ENCODE data around the gene GOLT1A.

Gene GOLT1A

DNA sequence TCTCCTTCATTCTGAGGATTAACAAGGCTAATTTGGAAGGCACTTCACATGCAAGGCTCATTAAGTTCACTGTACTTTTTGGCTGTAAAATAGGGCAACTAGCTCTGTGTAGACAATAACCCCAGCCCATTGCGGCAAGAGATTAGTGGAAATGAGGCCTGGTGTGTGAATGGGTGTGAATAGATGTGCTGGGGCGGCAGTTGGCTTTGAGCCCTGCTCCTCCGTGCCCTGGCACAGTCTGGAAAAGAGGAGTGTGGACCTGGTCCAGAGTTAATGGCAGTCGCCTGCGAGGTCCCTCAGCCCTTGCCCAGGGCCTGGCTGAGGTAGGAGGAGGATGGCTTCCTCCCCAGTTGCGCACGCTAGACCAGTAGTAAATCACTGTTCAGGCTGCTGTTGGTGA, 22.3 kb downstream of the GOLT1A start:
- Histone ChIP-seq H2AFZ (ENCODE audit: low read depth, low read length) (no peak overlapping the region), H3K36me3 (ENCODE audit: insufficient read depth, low read length) (no peaks in the 10 kb centered on the region), H3K4me2 (ENCODE audit: insufficient read depth, low read length) (no peak overlapping the region), H3K9ac (ENCODE audit: low read depth, low read length) (no peak overlapping the region), H3K27me3 (ENCODE audit: insufficient read depth, low read length, poor library complexity) (peaks cover 41% of the 10 kb centered on the region), H3K27ac (ENCODE audit: low read length) (no peak overlapping the region), H4K20me1 (ENCODE audit: insufficient read depth, low read length) (no peaks in the 10 kb centered on the region), H3K4me3 (ENCODE audit: low read depth in 1 of 2, low read length in 2 of 2) (no peak overlapping the region), H3K9me3 (ENCODE audit: insufficient read depth, low read length, severe bottlenecking) (no peaks in the 10 kb centered on the region), H3K79me2 (ENCODE audit: insufficient read depth, low read length) (no peaks in the 10 kb centered on the region), H3K4me1 (ENCODE audit: insufficient read depth, low read length) (peaks cover 3% of the 10 kb centered on the region)
- ATAC-seq (ENCODE audit: insufficient read depth, low read depth) (no peak), DNase-seq (no peak)
- TF ChIP-seq, protein P1, sequence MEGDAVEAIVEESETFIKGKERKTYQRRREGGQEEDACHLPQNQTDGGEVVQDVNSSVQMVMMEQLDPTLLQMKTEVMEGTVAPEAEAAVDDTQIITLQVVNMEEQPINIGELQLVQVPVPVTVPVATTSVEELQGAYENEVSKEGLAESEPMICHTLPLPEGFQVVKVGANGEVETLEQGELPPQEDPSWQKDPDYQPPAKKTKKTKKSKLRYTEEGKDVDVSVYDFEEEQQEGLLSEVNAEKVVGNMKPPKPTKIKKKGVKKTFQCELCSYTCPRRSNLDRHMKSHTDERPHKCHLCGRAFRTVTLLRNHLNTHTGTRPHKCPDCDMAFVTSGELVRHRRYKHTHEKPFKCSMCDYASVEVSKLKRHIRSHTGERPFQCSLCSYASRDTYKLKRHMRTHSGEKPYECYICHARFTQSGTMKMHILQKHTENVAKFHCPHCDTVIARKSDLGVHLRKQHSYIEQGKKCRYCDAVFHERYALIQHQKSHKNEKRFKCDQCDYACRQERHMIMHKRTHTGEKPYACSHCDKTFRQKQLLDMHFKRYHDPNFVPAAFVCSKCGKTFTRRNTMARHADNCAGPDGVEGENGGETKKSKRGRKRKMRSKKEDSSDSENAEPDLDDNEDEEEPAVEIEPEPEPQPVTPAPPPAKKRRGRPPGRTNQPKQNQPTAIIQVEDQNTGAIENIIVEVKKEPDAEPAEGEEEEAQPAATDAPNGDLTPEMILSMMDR (IDR thresholded peaks at IDR 0.05; ENCODE audit: borderline replicate concordance, extremely low read depth, low read length, poor library complexity, severe bottlenecking), result no peak
- no peak for TF ChIP-seq EZH2 (IDR thresholded peaks at IDR 0.05; ENCODE audit: borderline replicate concordance, low read depth, low read length, severe bottlenecking)

DNA sequence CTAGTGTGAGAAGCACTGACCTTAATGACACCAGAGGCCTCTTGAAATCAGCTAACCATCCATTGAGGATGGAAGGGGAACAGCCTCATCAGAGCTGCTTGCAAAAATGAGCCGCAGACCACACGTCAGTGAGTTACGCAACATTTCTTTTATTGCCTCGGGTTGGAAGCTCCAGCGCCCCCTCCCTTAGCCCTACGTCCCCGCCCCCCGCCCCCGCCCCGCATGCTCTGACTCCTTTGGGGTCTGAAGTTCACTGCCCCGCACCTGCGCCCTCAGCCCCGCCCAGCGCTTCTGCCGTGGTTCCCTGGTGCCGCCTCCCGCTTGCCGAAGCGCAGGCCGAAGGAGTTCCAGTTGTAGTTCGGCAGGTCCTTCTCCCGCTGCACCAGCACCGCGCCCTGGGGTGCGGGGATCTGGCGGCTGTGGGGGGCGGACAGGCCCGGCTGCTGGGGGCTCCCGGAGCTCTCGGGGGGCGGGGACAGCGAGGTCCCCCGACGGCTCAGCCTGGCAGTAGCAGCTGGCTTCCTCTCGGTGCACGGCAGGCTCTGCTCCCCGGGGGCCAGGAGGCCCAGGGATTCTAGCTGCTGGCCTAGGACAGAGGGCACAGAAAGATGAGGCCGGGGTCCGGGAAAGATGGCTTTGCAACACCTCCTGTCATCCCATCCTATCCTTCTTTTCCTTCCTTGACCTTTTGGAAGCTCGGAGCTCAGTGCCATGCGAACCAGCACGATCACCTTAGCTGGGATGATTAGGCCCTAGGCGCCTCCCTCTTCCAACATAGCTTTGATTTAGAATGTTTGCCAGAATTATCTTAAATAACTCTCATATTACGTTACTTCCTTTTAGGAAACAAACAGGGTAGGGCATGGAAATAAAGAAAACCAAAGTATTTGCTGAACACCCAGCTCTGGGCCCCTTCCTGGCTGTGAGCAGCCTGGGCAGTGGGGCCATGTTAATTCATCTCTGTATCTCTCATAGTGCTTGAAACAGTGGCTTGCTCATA, 23.3 kb downstream of the GOLT1A start:
- no peak overlapping the region for H3K9ac ChIP-seq (ENCODE audit: low read depth, low read length)
- H3K4me3 ChIP-seq (ENCODE audit: low read depth in 1 of 2, low read length in 2 of 2), result no peak overlapping the region
- ATAC-seq (ENCODE audit: insufficient read depth, low read depth), result 0 out of 3 replicates have a peak, but pooled peaks have one; percentile 19
- H3K27ac ChIP-seq (ENCODE audit: low read length), result no peak overlapping the region
- peaks cover 3% of the 10 kb centered on the region for H3K4me1 ChIP-seq (ENCODE audit: insufficient read depth, low read length)
- H3K27me3 ChIP-seq (ENCODE audit: insufficient read depth, low read length, poor library complexity), result peaks cover 41% of the 10 kb centered on the region
- no peak overlapping the region for H2AFZ ChIP-seq (ENCODE audit: low read depth, low read length)
- TF ChIP-seq EZH2 (IDR thresholded peaks at IDR 0.05; ENCODE audit: borderline replicate concordance, low read depth, low read length, severe bottlenecking), result no peak
- TF ChIP-seq, protein P1 (IDR thresholded peaks at IDR 0.05; ENCODE audit: borderline replicate concordance, extremely low read depth, low read length, poor library complexity, severe bottlenecking), result no peak
- H3K4me2 ChIP-seq (ENCODE audit: insufficient read depth, low read length), result no peak overlapping the region
- no peaks in the 10 kb centered on the region for H3K9me3 ChIP-seq (ENCODE audit: insufficient read depth, low read length, severe bottlenecking)
- H3K79me2 ChIP-seq (ENCODE audit: insufficient read depth, low read length), result no peaks in the 10 kb centered on the region
- H3K36me3 ChIP-seq (ENCODE audit: insufficient read depth, low read length), result no peaks in the 10 kb centered on the region
- peak; percentile 6 for DNase-seq
- H4K20me1 ChIP-seq (ENCODE audit: insufficient read depth, low read length), result no peaks in the 10 kb centered on the region

DNA sequence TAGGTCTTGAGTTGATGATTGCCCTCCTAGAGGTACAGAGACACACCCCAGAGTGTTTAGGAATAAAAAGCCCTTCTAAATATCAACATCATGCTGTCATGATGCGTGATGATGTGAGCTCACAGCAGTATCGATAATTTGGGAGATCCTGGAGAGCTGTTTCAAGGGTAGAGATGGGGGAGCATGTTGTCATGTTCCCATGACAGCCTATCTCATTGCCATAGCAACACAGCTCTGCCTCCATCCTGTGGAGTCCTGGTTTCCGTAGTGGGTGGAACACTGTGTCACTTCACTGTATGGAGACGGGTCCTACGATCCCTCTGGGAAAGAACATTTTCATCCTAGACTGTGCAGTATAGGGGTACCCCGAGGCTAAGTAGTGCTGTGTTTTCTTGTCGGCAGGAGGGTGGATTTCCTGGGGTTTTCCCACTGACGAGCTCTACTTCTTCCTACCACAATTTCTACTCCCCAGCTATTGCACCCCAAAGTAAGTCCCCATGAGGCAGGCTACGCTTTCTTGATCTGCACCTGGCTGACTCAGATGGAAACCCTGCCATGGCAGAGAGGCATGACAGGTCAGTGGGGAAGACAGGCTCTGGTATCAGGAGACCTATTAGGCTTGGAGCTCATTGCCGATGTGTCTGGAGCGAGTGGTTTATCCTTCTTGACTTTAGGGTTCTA, 24.7 kb downstream of the GOLT1A start:
- no peak for TF ChIP-seq EZH2 (IDR thresholded peaks at IDR 0.05; ENCODE audit: borderline replicate concordance, low read depth, low read length, severe bottlenecking)
- TF ChIP-seq, protein P1 (IDR thresholded peaks at IDR 0.05; ENCODE audit: borderline replicate concordance, extremely low read depth, low read length, poor library complexity, severe bottlenecking), result no peak
- Histone ChIP-seq H4K20me1 (ENCODE audit: insufficient read depth, low read length) (no peaks in the 10 kb centered on the region), H3K4me2 (ENCODE audit: insufficient read depth, low read length) (no peak overlapping the region), H3K27me3 (ENCODE audit: insufficient read depth, low read length, poor library complexity) (peaks cover 38% of the 10 kb centered on the region), H3K9ac (ENCODE audit: low read depth, low read length) (no peak overlapping the region), H3K79me2 (ENCODE audit: insufficient read depth, low read length) (no peaks in the 10 kb centered on the region), H3K4me3 (ENCODE audit: low read depth in 1 of 2, low read length in 2 of 2) (no peak overlapping the region), H3K36me3 (ENCODE audit: insufficient read depth, low read length) (no peaks in the 10 kb centered on the region), H2AFZ (ENCODE audit: low read depth, low read length) (no peak overlapping the region), H3K4me1 (ENCODE audit: insufficient read depth, low read length) (no peaks in the 10 kb centered on the region), H3K9me3 (ENCODE audit: insufficient read depth, low read length, severe bottlenecking) (no peaks in the 10 kb centered on the region), H3K27ac (ENCODE audit: low read length) (no peak overlapping the region)
- no peak for DNase-seq
- no peak for ATAC-seq (ENCODE audit: insufficient read depth, low read depth)
